Endometrial microvascular endothelial cells (primary cell): ENCODE measurements around the gene SUGT1. TPM values are rescaled to one million over a fixed set of nuclear protein-coding genes. Genes with fewer than 3 reads are reported as not detected.

ENCODE experiments used
- in situ Hi-C: cut with HindIII; loops from 2 replicates; pipeline ENCODE4 v1.10.0; 2017; ENCODE audit warnings: low sequenced_read_pairs, low pct_unique_long_range_greater_than_20kb; ENCODE audit errors: inconsistent ontology term
- total RNA-seq: library from RNA; depleted of rRNA; stranded (reverse); fragments of >200 nt; gene quantifications from one replicate; pipeline ENCODE4 v1.2.3, GENCODE V29; 2015; ENCODE audit errors: inconsistent ontology term

Gene SUGT1
- total RNA-seq, 1 donor from 2014 or later, result 47.0 TPM

- in situ Hi-C loops, result no loop called here
These were observed 70.5 kb downstream of the SUGT1 start for GRCh38 chr13:52723181-52723580.

GRCh38 chr13:52725302-52725701, 72.7 kb downstream of the SUGT1 start:
- in situ Hi-C loops, result no loop called here

GRCh38 chr13:52726258-52726657, 73.6 kb downstream of the SUGT1 start:
- in situ Hi-C loops, result no loop called here

- in situ Hi-C loops, result no loop called here
These were observed 81.5 kb downstream of the SUGT1 start for GRCh38 chr13:52734075-52734623.

- in situ Hi-C loops, result no loop called here
These were observed 84.3 kb downstream of the SUGT1 start for GRCh38 chr13:52736891-52737290.

GRCh38 chr13:52737451-52737850, 84.8 kb downstream of the SUGT1 start:
- in situ Hi-C loops, result no loop called here

GRCh38 chr13:52737965-52738364, 85.3 kb downstream of the SUGT1 start:
- in situ Hi-C loops, result no loop called here

- in situ Hi-C loops, result no loop called here
These were observed 86.3 kb downstream of the SUGT1 start for GRCh38 chr13:52738719-52739467.

GRCh38 chr13:52739468-52740071, 86.9 kb downstream of the SUGT1 start, which contains the start of gene CNMD:
TSS of gene CNMD (minus strand) at chr13:52739820. CDS start at chr13:52739701, 119 bp downstream.
- in situ Hi-C loops, result no loop called here

GRCh38 chr13:52743569-52743968, 90.9 kb downstream of the SUGT1 start:
- in situ Hi-C loops, result no loop called here

GRCh38 chr13:52743988-52744387, 91.4 kb downstream of the SUGT1 start:
- in situ Hi-C loops, result no loop called here

GRCh38 chr13:52744842-52745375, 92.3 kb downstream of the SUGT1 start:
- in situ Hi-C loops, result no loop called here

- in situ Hi-C loops, result no loop called here
These were observed 93.5 kb downstream of the SUGT1 start for GRCh38 chr13:52746141-52746540.

GRCh38 chr13:52749419-52749818, 96.8 kb downstream of the SUGT1 start:
- in situ Hi-C loops, result no loop called here

Other genes with a start within 250 kb of the SUGT1 start
- gene THSD1, start 246.7 kb upstream of the SUGT1 start, total RNA-seq, result 33.2 TPM
- 43.4 TPM for gene VPS36, start 202.2 kb upstream of the SUGT1 start, total RNA-seq
- gene CKAP2, start 197.4 kb upstream of the SUGT1 start, total RNA-seq, result 48.6 TPM
- gene HNRNPA1L2, start 10.4 kb upstream of the SUGT1 start, total RNA-seq, result 1.1 TPM
- gene CNMD, start 87.0 kb downstream of the SUGT1 start, total RNA-seq, result not detected
- gene PCDH8, start 195.8 kb downstream of the SUGT1 start, total RNA-seq, result not detected